ENCODE results near the gene ZNF205.

DNA sequence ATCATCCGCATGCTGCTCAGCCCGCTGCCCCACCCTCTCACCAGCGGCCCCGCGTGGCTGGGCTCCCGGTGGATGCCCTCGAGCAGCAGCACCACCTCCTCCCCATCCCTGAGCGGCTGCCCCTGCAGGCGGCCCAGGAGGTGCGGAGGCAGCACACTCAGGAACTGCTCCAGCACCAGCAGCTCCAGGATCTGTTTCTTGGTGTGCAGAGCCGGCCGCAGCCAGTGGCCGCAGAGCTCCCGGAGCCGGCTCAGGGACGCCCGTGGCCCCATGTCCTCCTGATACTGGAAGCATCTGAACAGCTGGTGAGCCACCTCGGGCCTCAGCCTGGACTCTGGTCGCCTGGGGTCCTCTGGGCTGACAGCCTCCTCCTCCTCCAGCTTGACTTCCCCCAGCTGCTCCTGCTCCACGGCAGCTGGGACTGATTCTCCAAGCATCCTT lies 19.9 kb upstream of the ZNF205 start:
- TF ChIP-seq, protein P1, sequence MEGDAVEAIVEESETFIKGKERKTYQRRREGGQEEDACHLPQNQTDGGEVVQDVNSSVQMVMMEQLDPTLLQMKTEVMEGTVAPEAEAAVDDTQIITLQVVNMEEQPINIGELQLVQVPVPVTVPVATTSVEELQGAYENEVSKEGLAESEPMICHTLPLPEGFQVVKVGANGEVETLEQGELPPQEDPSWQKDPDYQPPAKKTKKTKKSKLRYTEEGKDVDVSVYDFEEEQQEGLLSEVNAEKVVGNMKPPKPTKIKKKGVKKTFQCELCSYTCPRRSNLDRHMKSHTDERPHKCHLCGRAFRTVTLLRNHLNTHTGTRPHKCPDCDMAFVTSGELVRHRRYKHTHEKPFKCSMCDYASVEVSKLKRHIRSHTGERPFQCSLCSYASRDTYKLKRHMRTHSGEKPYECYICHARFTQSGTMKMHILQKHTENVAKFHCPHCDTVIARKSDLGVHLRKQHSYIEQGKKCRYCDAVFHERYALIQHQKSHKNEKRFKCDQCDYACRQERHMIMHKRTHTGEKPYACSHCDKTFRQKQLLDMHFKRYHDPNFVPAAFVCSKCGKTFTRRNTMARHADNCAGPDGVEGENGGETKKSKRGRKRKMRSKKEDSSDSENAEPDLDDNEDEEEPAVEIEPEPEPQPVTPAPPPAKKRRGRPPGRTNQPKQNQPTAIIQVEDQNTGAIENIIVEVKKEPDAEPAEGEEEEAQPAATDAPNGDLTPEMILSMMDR (IDR thresholded peaks at IDR 0.05): no peak
- TF ChIP-seq SIN3A (IDR thresholded peaks at IDR 0.05; ENCODE audit: borderline replicate concordance, insufficient read depth, low read depth, low read length) (no peak), TCF7L2 (IDR thresholded peaks at IDR 0.05; ENCODE audit: low read depth, low read length) (no peak), POLR2AphosphoS5 (IDR thresholded peaks at IDR 0.05; ENCODE audit: low read depth, low read length) (no peak)
